Measurements from ENCODE around the gene USP2.

USP2 gene

DNA sequence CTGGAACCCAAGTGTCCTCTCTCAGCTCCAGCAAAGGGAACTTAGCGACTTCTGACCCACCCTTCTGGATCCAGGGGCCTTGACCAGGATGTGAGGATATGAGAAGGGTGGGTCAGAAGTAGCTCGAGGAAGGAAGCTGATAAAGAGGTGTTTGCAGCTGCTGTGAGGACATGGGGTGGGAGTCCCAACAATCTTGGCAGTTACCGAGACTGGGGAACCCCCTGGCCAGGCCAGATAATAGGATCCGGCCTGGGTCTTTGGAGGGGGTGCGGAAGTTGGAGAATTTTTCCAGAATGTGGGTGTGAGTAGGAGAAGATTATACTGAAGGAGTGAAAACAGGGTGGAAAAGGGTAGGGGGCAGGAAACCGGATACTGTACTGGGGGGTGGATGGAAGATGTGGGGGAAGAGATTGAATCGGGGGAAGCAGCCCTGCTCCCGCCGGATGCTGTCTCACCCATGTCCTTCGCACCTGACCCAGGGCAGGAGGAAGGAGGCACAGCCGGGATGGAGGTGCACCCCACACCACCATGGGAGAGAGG lies 61.7 kb downstream of the USP2 start:
- Mint-ChIP-seq H3K9me3 (no peaks in the 10 kb centered on the region), H3K4me1 (peaks cover 47% of the 10 kb centered on the region), H3K27ac (peak overlapping the region; percentile 77), H3K36me3 (peaks cover 5% of the 10 kb centered on the region), H3K4me3 (peak overlapping the region; percentile 82)
- DNase-seq (ENCODE audit: low spot score in 2 of 2) (no peak), ATAC-seq (no peak)

DNA sequence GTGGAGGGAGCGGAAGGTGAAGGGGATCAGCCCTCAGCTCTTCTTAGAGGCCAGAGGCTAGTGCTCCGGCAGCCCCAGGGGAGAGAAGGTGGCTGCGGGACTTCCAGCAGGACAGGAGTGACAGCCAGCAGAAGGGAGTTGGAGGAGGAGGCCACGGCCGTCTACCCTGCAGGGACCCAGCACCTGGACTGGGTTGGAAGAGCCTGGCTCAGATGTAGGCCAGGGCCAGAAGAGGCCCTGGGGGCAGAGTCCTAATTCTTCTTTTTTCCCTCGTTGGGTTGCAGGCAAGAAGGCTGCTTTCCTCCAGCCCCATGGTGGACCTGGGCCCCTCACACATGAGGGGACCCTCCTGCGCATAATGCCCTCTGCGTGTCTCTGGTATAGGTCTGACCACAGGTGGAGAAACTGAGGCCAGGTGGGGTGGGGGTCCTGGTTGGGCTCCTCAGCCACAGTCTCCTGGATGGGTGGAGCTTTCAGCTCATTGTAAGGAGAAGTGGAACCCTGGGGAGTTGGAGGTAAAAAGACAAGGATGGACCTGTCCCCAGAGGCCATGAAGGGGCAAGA lies 62.3 kb downstream of the USP2 start:
- DNase-seq (ENCODE audit: low spot score in 2 of 2), result no peak
- Mint-ChIP-seq H3K27ac (peak overlapping the region; percentile 82), H3K36me3 (peaks cover 5% of the 10 kb centered on the region), H3K9me3 (no peaks in the 10 kb centered on the region), H3K4me3 (peak overlapping the region; percentile 82), H3K4me1 (peaks cover 50% of the 10 kb centered on the region)
- ATAC-seq, result no peak

DNA sequence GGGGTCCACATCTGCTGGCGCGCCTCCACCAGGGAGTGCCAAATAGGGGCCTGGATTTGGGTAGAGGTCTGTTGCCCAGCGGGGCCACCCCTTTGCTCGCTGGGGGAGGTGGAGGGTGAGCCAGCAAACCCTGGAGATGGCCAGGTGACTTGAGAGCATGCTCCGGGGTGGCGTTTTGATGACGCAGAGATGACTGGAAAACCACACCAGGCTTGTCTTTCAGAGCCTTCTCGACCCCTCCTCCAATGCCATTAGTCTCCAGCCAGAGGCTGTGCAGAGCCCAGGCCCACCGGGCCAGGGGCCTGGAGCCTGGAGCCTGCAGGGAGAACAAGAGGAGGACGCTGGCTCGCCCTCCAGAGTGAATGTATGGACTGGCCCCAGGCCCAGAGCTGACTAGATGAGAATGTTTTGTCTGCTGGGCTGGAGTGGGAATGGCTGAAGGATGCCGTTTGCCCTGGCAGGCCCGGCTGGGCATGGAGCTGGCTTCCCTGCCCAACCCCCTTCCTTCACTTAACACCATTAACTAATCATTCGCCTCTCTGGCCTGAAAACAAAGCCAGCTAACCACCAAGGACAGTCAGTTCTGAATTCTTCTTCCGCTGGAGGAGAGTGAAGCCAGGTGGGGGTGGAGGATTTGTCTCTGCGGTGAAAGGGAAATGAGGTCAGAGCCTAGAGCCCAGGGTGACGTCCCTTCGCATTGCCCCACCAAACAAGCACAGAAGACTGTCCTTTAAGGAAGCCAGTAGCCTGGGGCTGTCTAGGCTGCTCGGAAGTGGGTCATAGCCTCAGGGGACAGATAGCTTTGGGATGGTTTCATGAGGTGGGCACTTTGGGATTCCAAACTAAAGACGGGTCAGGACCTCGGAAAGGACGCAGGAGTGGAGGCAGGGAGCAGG lies 63.0 kb downstream of the USP2 start:
- peaks cover 5% of the 10 kb centered on the region for H3K36me3 Mint-ChIP-seq
- H3K27ac Mint-ChIP-seq, result peak overlapping the region; percentile 82
- DNase-seq (ENCODE audit: low spot score in 2 of 2) (no peak), ATAC-seq (peak; percentile 71)
- H3K9me3 Mint-ChIP-seq, result no peaks in the 10 kb centered on the region
- peak overlapping the region; percentile 82 for H3K4me3 Mint-ChIP-seq
- H3K4me1 Mint-ChIP-seq, result peaks cover 46% of the 10 kb centered on the region

DNA sequence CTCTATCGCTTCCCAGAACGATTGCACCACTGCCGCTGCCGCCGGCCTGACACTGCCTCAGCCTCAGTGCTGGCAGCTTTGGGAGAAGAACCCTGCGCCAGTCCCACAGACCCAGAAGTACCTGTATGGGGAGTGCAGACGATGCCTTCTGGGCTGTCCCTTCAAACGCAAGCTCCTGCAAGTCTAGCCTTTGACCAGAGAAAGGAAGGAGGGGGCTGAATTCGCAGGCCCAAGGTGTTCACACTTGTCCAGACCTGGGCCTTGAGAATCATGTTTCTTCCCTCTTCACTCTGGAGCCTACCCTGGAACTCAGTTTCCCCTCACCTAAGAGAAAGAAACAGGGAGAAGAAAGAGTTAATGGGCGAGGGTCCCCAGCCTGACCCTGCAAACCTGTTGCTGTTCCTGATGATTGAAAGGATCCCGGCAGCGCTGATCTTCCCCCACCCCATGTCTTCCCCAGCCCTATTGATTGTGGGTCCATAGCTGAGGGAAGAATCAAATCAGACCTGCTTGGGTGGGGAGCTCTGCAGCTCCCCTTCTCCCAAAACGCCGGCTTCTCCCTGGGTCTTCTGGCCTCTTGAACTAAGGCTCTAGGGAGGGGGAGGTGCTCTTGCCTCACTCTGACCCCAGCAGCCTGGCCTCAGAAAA lies 63.8 kb downstream of the USP2 start:
- peak overlapping the region; percentile 82 for H3K4me3 Mint-ChIP-seq

DNA sequence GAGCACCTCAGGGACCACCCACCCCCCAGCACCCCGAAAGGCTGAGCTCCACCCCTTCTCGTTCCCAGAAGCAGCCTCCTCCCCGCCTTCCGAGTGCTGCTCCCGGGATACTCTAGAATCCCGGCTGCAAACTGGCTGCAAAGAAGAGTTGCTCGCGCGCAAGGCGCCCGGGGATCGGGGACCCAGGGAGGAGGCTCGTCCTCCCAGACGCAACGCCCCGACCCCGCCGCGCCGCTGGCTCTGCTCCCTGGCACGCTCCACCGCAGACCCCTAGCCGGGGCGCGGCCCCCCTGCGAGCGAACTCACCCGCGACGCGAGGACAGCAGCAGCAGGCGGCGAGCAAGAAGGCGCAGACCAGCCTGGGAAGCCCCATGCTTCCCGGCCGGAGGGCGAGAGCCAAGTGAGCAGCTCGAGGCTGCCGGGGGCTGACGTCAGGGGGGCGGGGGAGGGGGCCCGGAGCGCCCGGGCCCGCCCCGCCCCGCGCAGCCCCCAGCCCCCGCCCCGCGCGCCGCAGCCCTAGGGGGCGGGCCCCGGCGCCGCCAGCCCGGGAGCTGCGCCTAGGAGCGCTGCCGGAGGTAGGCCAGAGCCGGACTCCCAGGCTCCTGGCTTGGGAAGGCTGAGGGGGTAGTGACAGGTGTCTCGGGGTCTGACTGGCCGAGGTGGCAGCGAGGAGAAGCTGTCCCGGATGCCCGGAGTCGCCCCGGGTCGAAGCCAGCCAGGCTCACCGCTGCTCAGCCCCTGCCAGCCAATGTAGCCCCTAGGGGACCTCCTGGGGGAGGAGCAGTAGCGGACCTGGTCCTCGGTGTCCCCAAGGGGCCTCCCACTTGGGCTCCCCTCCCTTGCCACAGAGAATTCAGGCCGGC lies 64.5 kb downstream of the USP2 start, which contains the start of gene MCAM:
Gene MCAM (minus strand): TSS at position 402 of the 863 bp plus-strand sequence. CDS start 29 bp downstream, at position 373.
- Mint-ChIP-seq H3K27ac (peak within 1 kb of the TSS; percentile 73), H3K9me3 (no peaks in the 10 kb centered on the region), H3K4me3 (peak within 1 kb of the TSS; percentile 82), H3K36me3 (peaks cover 11% of the 10 kb centered on the region), H3K4me1 (peaks cover 41% of the 10 kb centered on the region)
- DNase-seq (ENCODE audit: low spot score in 2 of 2) (no peak), ATAC-seq (no peak)

More for the DNA sequence above, 63.8 kb downstream of the USP2 start:
- Mint-ChIP-seq H3K9me3 (no peaks in the 10 kb centered on the region), H3K27ac (no peak overlapping the region), H3K36me3 (peaks cover 5% of the 10 kb centered on the region), H3K4me1 (peaks cover 41% of the 10 kb centered on the region)
- no peak for ATAC-seq
- DNase-seq (ENCODE audit: low spot score in 2 of 2), result no peak

DNA sequence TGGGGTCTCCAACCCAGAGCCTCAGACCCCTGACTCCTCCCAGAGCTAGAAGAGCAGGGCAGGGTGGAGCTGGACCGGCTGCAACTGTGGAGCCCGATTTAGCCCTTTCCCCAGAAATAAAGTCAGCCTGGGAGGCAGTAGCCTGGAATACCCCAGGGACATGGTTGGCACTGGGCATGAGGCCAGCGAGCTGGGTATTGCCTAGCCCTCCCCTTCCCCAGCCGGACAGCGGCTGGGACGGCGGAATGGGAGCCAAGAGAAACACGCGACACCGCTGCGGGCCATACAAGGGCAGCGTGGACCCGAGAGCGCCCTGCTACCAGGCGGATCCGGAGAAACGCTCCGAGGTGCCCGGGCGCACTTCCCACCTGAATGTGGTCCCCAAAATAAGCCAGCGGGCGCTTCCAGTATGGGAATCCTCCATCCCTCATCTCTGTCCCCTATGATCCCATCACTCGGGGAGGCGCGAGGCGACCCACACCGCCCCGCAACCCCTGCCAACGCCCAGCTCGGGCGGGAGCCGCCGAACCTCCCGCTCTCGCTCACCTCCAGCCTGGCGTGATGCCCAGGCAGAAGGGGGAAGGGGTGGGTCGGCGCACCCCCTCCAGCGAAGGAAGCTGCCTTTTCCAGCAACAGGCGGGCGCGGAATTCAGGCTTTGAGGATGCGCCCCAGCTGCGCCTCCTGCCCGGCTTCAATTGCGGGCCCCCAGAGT lies 65.3 kb downstream of the USP2 start:
- Mint-ChIP-seq H3K4me3 (peak overlapping the region; percentile 77), H3K9me3 (no peaks in the 10 kb centered on the region), H3K27ac (peak overlapping the region; percentile 73), H3K36me3 (peaks cover 11% of the 10 kb centered on the region), H3K4me1 (peaks cover 36% of the 10 kb centered on the region)
- ATAC-seq, result no peak
- DNase-seq (ENCODE audit: low spot score in 2 of 2), result no peak

DNA sequence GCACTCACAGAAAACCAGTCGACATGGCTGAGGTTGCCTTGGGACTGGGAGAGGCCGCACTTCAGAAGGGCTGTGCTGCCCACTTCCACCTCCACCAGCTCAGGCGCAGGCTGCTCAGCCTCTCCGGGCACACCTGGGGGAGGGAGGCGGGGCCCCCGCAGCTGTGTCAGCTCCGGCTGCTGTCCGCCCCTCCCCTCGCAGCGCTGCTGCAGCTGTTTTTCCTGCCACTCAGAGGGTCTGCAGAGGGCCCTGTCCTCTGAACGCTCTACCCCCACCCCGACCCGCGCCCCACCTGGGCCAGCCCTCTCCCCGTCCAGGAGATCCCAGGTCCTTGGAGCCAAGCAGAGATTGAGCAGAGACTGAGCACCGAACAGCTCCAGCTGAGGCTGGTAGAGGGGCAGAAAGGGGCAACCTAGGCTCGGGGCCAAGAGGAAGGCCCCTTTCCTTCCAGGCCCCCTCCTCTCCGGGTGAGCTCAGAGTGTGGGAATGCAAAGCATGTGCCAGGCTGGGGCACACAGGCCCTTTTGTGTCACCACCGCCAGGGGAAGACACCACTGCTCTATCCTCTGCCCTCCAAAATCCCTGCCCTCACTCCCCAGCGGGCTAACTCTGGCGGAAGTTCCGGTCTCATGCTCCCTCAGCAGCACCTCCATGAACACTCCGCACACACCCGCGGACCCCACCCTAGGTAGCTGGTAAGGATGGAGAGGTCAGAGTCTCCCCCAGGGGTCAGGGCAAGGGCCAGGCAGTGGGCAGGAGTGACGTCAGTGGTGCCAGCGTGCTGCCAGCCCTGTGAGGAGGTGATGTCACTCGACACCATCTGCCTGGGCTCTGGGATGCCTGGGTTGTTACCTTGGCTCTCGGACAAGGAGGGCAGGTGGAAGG lies 66.1 kb downstream of the USP2 start:
- Mint-ChIP-seq H3K9me3 (no peaks in the 10 kb centered on the region), H3K27ac (peak overlapping the region; percentile 73), H3K4me1 (peaks cover 35% of the 10 kb centered on the region), H3K36me3 (peaks cover 16% of the 10 kb centered on the region), H3K4me3 (peak overlapping the region; percentile 77)
- ATAC-seq (peak; percentile 62), DNase-seq (ENCODE audit: low spot score in 2 of 2) (no peak)

DNA sequence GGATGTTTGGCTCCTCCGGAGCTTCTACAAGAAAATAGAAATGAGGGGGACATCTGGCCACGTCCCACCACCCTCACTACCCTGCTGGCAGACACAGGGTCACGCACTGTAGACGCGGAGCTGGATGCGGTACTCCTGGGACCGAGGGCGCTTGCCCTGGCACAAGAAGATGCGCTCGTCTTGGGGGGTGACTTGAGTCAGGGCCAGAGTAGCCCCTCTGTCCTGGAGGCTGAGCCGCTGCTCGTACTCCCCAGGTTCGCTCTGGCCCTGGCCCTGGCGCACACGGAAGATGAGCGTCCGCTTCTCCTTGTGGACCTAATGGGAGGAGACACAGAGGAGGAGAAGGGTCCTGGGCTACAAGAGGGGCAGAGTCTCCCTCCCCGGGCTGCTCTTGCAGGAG lies 66.8 kb downstream of the USP2 start:
- Mint-ChIP-seq H3K36me3 (peaks cover 16% of the 10 kb centered on the region), H3K4me3 (peak overlapping the region; percentile 77), H3K4me1 (peaks cover 32% of the 10 kb centered on the region), H3K9me3 (no peaks in the 10 kb centered on the region), H3K27ac (no peak overlapping the region)
- ATAC-seq, result no peak
- no peak for DNase-seq (ENCODE audit: low spot score in 2 of 2)

DNA sequence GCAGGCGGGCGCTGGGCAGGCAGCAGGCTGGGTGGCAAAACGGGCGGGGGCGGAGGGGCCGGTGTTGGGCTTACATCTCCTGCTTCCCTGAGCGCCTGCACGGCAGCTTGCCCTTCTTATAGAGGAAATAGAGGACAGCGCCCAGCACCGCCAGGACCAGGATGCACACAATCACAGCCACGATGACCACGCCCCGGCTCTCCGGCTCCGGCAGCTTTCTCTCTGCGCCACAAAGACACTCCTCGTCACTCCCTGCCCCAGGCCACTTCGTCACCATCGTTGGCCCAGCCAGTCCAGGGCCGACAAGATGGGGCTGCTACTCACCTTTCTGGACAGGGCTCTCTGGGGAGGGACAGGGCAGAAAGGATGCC lies 70.8 kb downstream of the USP2 start:
- Mint-ChIP-seq H3K27ac (no peak overlapping the region), H3K9me3 (no peaks in the 10 kb centered on the region), H3K4me1 (peaks cover 22% of the 10 kb centered on the region), H3K36me3 (peaks cover 24% of the 10 kb centered on the region), H3K4me3 (no peak overlapping the region)
- ATAC-seq (no peak), DNase-seq (ENCODE audit: low spot score in 2 of 2) (no peak)

DNA sequence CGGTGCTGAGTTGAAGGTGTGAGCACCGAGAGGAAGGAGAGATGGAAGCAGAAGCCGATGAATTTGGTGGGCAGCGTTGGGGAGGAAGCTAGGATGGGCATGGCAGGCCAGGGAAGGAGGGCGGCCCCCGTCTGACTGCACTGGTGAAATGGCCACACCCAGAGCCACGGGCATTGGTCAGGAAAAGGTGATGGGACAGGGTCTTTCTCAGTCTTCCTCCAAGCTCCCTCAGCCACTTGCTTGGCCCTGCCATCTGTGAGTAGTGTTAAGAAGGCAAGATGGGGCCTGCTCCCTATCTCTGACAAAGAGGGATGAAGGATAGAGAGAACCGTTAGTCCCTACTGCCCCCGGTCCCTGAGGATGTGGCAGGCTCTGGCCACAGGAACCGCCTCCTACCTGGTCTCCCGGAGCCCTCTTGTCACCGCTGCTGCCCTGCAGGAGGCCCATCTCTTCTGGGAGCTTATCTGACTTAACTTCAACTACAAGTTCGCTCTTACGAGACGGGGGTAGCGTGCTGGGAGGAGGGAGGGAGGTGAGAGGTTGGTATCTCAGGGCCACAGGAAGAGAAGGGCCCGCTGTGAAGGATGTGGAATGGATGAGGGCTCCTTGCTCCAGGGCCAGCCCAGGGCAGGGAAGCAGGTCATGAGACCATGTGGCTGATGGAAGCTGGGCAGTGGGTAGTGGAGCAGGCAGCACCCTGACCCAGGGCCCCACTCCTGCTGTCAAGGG lies 71.4 kb downstream of the USP2 start:
- ATAC-seq, result no peak
- Mint-ChIP-seq H3K4me1 (peaks cover 21% of the 10 kb centered on the region), H3K9me3 (no peaks in the 10 kb centered on the region), H3K27ac (peak overlapping the region; percentile 57), H3K4me3 (no peak overlapping the region), H3K36me3 (peaks cover 24% of the 10 kb centered on the region)
- no peak for DNase-seq (ENCODE audit: low spot score in 2 of 2)

DNA sequence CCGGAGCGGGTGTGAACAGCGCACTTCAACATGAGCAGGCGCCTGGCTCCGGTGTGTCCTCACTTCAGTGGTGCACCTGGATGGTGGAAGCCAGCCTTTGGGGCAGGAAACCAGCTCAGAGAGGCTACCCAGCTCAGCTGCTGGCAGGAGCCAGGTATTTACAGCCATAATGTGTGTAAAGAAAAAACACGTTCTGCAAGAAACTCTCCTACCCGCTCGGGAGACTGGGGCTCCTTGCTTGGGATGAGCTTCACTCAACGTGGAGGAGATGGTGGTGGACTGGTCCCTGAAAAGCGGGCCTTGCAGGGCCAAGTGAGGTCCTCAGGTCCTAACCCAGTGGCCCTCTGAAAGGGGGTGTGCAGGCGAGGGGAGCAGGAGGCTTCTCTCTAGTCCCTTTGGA lies 72.1 kb downstream of the USP2 start:
- ATAC-seq (no peak), DNase-seq (ENCODE audit: low spot score in 2 of 2) (no peak)
- Mint-ChIP-seq H3K27ac (peak overlapping the region; percentile 57), H3K9me3 (no peaks in the 10 kb centered on the region), H3K36me3 (peaks cover 31% of the 10 kb centered on the region), H3K4me3 (no peak overlapping the region), H3K4me1 (peaks cover 18% of the 10 kb centered on the region)

DNA sequence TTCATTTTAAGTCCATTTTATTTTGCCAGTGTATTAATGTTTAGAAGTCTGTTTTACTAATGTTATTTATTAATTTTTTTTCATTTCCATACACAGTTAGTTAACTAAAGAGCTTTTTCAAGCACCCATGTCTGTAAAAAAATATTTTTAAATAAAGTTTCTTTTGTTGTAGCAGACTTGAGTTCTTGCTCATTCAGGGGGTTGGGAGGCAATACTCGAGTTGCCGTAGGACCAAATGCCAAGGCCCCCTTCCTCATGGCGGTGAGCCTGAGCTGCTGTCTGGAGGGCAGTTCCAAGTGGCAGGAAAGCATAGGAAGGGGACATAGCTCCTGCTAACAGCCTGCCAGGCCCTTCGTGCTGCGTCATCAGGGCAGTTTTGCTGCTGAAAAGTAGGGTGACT lies 73.5 kb downstream of the USP2 start:
- ATAC-seq (no peak), DNase-seq (ENCODE audit: low spot score in 2 of 2) (no peak)
- H3K4me1 Mint-ChIP-seq, result peaks cover 18% of the 10 kb centered on the region
- no peak overlapping the region for H3K27ac Mint-ChIP-seq
- no peaks in the 10 kb centered on the region for H3K9me3 Mint-ChIP-seq
- H3K36me3 Mint-ChIP-seq, result peaks cover 46% of the 10 kb centered on the region
- H3K4me3 Mint-ChIP-seq, result no peak overlapping the region

DNA sequence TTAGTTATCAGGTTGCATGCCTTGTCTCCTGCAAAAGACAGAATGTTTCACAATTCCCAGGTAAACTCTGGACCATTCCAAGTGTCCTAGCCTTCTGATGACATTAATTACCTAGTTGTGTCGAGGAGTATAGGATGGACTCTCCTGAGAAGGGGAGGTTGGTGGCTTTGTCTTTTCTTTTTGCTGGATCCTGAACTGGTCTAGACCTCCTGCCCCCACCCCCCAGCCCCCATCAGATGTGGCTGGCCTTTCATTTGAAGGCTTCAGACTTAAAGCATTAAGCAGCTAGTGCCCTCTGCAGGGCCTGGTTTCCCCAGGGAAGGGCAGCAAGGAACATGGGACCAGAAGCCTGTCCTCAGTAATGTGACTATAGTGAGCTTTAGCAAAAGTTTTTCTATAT lies 74.3 kb downstream of the USP2 start:
- Mint-ChIP-seq H3K4me3 (no peak overlapping the region), H3K9me3 (no peaks in the 10 kb centered on the region), H3K27ac (no peak overlapping the region), H3K4me1 (peaks cover 18% of the 10 kb centered on the region), H3K36me3 (peaks cover 49% of the 10 kb centered on the region)
- no peak for DNase-seq (ENCODE audit: low spot score in 2 of 2)
- ATAC-seq, result no peak

Data from stimulated activated effector memory CD8-positive, alpha-beta T cell treated with anti-CD3 and anti-CD28 coated beads, Interleukin-12 subunit alpha, Interleukin-12 subunit beta, amount 100 ng/mL, for 72 hours (primary cell).